ENCODE measurements around the gene KRTAP10-12. TPM values are rescaled to one million over a fixed set of nuclear protein-coding genes. Genes with fewer than 3 reads are reported as not detected.

The KRTAP10-12 gene
- total and polyA plus RNA-seq, 10 donors, result not detected

- 9 to 12% (median 10%) methylated on average over 32 to 46 of the region's 46 CpGs for WGBS, 5 donors
- Histone ChIP-seq H3K27ac (no peak overlapping the region), H3K27me3 (replicated peaks in 1 of 7) (peaks cover 12 to 100% (median 93%) of the 10 kb centered on the region in 7 donors), H3K4me3 (no peak overlapping the region), H3K36me3 (no peaks in the 10 kb centered on the region), H3K9me3 (peaks cover 0 to 17% (median 0%) of the 10 kb centered on the region in 8 donors), H3K4me1 (peaks cover 0 to 49% (median 24%) of the 10 kb centered on the region in 6 donors)
- TF ChIP-seq POLR2A (IDR thresholded peaks at IDR 0.05) (no peak), POLR2AphosphoS5 (IDR thresholded peaks at IDR 0.05) (no peak)
- TF ChIP-seq, protein P1, sequence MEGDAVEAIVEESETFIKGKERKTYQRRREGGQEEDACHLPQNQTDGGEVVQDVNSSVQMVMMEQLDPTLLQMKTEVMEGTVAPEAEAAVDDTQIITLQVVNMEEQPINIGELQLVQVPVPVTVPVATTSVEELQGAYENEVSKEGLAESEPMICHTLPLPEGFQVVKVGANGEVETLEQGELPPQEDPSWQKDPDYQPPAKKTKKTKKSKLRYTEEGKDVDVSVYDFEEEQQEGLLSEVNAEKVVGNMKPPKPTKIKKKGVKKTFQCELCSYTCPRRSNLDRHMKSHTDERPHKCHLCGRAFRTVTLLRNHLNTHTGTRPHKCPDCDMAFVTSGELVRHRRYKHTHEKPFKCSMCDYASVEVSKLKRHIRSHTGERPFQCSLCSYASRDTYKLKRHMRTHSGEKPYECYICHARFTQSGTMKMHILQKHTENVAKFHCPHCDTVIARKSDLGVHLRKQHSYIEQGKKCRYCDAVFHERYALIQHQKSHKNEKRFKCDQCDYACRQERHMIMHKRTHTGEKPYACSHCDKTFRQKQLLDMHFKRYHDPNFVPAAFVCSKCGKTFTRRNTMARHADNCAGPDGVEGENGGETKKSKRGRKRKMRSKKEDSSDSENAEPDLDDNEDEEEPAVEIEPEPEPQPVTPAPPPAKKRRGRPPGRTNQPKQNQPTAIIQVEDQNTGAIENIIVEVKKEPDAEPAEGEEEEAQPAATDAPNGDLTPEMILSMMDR (IDR thresholded peaks at IDR 0.05 in 8 of 11, conservative IDR thresholded peaks at IDR 0.05 in 3 of 11), result no peak
- intact Hi-C loops (cut with DNase I; ENCODE audit: low total_unique reads), result no loop called here
- DNase-seq, result no peak
These were observed 10.0 kb downstream of the KRTAP10-12 start for GRCh38 chr21:44706706-44707581.

DNA sequence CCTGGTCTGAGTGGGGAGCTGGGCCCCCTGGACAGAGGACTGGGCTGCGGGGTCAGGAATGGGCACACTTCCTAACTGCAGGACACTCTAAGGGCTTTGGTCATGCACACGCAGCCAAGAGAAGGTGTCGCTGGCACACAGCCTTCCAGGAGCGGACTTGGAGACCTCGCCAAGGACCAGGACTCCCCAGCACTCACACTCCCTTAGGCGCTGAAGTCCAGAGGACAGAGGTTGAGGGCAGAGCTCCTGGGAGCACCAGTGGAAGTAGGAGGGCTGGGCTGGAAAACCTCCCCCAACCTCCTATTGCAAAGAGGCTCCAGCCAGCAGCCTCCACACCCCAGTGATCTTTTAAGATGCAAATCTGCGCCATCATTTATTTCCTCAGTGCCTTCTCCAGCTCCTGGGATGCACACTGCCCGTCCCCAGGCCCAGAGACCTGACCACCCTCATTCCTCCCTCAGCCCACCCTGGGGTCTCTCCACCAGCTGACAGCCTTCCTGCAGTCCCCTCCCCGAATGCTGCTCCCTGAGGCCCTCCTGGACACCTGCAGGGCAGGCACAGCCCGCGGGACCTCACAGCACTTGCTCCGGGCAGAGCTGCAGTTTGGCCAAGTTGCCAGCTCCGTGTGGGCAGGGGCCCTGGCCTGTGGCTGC is 11.4 kb downstream of the KRTAP10-12 start:
- peak; percentile 54 for DNase-seq
- WGBS, 5 donors, result 1 to 11% (median 4%) methylated on average over 7 to 13 of the region's 13 CpGs
- TF ChIP-seq POLR2AphosphoS5 (IDR thresholded peaks at IDR 0.05) (no peak), POLR2A (IDR thresholded peaks at IDR 0.05) (no peak)
- TF ChIP-seq, protein P1 (IDR thresholded peaks at IDR 0.05 in 8 of 11, conservative IDR thresholded peaks at IDR 0.05 in 3 of 11), result no peak

DNA sequence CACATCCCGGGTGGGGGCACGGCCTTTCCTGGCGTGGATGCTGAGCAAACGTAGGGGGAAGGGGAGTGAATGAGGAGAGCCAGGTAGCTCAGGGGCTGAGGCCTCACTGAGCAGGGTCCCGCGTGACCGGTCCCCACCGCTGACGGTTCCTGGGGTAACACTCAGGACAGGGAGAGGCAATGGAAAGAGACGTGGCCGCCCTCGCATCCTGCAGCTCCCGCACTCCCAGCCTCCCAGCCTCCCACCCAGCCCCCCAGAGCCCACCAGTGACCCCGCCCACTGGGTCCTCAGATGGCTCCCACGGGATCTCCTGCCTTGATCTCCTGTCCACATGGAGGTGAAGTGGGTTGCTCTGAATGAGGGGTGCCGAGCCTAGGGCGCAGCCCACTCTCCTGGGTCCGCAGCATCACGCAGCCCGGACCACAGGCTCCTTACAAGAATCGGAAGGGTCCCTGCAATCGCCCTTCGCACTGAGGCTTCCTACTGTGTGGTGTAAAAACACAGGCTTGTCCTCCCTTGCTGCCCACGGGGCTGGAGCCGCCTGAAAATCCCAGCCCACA is 12.0 kb downstream of the KRTAP10-12 start:
- H3K36me3 ChIP-seq, result no peaks in the 10 kb centered on the region
- peak overlapping the region in 1 of 8 donors; percentile 36 for H3K4me3 ChIP-seq
- 0 to 16% (median 6%) methylated on average over 2 to 25 of the region's 25 CpGs for WGBS, 5 donors
- intact Hi-C loops (cut with DNase I; ENCODE audit: low total_unique reads), result no loop called here
- H3K4me1 ChIP-seq, result peaks cover 0 to 56% (median 24%) of the 10 kb centered on the region in 6 donors
- peaks cover 0 to 17% (median 0%) of the 10 kb centered on the region in 8 donors for H3K9me3 ChIP-seq
- peaks cover 12 to 100% (median 93%) of the 10 kb centered on the region in 7 donors for H3K27me3 ChIP-seq (replicated peaks in 1 of 7)
- H3K27ac ChIP-seq, result no peak overlapping the region
- TF ChIP-seq POLR2A (IDR thresholded peaks at IDR 0.05) (no peak), POLR2AphosphoS5 (IDR thresholded peaks at IDR 0.05) (no peak)
- TF ChIP-seq, protein P1 (IDR thresholded peaks at IDR 0.05 in 8 of 11, conservative IDR thresholded peaks at IDR 0.05 in 3 of 11), result no peak
- DNase-seq, result no peak

More for the DNA sequence above, 11.4 kb downstream of the KRTAP10-12 start:
- H3K9me3 ChIP-seq, result peaks cover 0 to 17% (median 0%) of the 10 kb centered on the region in 8 donors
- H3K36me3 ChIP-seq, result no peaks in the 10 kb centered on the region
- no peak overlapping the region for H3K27ac ChIP-seq
- H3K27me3 ChIP-seq (replicated peaks in 1 of 7), result peaks cover 12 to 100% (median 93%) of the 10 kb centered on the region in 7 donors
- no peak overlapping the region for H3K4me3 ChIP-seq
- intact Hi-C loops (cut with DNase I; ENCODE audit: low total_unique reads), result no loop called here
- peaks cover 0 to 56% (median 24%) of the 10 kb centered on the region in 6 donors for H3K4me1 ChIP-seq

Measured in spleen (tissue), 11 donors.